Urothelium cell line (cell line): ENCODE data around the gene SYP.

Source experiments
- DNase-seq: peaks from one replicate; pipeline ENCODE4 v3.0.0; 2011; ENCODE audit warnings: low spot score, mixed read lengths
- FAIRE-seq: peaks from 2 replicates; lab custom pipeline; 2011; peaks lifted over from hg19 to GRCh38; lab: Jason Lieb, UNC

SYP gene

DNA sequence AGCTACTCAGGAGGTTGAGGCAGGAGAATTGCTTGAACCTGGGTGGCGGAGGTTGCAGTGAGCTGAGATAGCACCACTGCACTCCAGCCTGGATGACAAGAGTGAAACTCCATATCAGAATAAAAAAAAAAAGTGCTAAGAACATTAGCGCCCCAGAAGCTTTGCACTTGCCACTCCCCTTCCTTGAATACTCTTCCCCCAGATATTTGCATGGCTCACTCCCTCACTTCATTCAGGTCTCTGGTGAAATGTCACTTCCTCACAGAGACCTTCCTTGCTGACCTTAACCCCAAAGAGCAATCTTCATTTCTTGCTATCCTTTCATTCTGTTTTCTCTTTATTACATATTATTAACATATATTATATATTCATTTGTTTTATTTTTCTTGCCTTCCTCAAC is 21.9 kb upstream of the SYP start:
- FAIRE-seq = no peak
- no peak for DNase-seq

DNA sequence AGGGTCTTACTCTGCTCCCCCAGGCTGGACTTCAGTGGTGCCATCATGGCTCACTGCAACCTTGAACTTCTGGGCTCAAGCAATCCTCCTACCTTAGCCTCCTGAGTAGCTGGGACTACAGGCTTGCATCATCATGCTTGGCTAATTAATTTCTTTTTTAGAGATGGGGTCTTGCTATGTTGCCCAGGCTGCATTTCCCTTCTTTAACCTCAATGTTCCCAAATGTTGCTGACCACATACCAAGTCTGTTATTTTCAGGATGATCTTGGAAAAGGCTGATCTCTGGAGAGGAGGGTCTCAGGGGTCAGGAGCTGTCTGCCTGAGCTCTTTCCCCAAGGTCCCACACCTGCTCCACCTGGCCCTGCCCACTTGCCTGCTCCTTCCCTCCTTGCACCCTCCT is 20.1 kb upstream of the SYP start:
- FAIRE-seq = no peak
- no peak for DNase-seq

DNA sequence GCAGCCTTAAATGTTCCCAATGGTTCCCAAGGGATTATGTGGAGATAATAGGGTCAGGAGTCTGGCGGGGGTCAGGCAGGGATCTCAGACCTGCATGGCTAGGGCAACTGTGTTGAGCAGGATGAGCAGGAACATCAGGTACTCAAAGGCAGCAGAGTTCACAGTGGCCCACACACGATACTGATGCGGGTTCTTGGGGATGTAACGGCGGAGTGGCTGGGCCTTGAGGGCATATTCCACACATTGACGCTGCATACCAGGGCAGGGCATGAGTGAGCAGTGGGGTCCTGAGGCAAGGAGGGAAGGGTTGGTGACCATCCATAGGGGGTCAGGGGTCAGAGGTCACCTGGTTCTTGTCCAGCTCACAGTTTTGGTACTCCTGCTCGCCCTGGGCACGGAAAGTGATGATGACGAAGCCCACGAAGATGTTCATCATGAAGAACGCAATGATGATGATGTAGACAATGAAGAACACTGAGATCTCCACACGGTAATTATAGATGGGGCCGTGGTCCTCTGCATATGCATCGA is 15.1 kb upstream of the SYP start:
- FAIRE-seq = no peak

GRCh38 chrX:49214416-49214815 is 14.4 kb upstream of the SYP start:
- no peak for FAIRE-seq
- DNase-seq = no peak

More for the DNA sequence above, 15.1 kb upstream of the SYP start:
- DNase-seq = no peak

DNA sequence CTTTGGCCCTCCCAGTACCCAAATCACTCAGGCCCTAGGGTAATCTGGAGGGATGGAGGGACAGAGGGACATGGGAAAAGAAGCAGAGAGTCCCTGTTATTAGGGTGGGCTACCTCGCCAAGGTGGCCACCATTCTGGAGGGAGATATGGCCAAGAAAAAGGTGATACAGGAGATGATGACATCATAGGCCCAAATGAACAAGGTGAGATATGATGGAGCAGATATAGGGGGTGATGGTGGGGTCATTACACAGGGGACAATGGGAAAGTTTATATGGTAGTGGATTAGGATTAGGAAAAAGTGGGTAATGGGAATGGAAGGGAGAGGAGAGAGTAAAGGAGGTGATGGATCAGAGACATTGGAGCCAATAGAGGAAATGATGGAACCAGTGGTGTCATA is 12.9 kb upstream of the SYP start:
- FAIRE-seq = no peak
- DNase-seq = no peak

DNA sequence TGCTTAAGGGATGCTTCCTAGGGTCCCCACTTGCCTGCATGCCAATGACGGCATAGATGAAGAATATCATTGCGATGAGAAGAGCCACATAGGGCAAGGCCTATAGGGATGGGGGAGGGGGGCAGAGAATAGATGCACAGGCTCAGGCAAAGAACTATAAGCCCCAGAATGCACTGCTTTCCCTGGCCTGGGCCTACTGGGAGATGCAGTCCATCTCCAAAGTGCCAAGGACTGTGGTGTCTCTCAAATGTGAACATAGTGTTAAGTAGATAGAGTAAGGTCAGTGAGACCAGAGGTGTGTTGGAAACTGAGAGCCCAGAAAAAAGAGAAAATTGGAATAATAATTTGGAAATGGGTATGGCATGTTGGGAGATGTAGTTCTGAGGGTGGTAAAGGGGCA is 12.2 kb upstream of the SYP start:
- no peak for FAIRE-seq

DNA sequence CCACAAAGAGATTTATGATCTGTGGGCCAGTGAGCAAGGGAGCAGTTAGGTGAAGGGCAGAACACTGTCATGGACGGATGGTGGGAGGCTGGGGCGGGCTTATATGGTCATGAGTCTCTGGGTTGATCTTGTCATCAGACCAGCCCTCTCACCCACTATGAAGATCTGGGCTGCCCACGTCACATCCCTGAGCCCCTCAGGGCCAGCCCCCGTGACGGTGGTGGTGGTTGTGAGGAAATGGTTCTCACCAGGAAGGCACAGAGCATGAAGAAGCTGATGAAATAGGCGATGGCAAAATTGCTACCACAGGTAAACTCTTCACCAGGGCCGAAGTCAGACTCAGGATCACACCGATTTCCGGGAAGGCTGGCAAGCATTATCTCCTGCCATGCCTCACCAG is 11.1 kb upstream of the SYP start:
- DNase-seq = no peak
- no peak for FAIRE-seq

More for the DNA sequence above, 12.2 kb upstream of the SYP start:
- DNase-seq = no peak

- no peak for FAIRE-seq
Observed at GRCh38 chrX:49210406-49210805, 10.4 kb upstream of the SYP start.

GRCh38 chrX:49209434-49210251 is 9.7 kb upstream of the SYP start:
- DNase-seq (no peak), FAIRE-seq (no peak)

More at GRCh38 chrX:49210406-49210805, 10.4 kb upstream of the SYP start:
- DNase-seq = no peak

- DNase-seq (no peak), FAIRE-seq (no peak)
Observed at GRCh38 chrX:49208399-49208798, 8.4 kb upstream of the SYP start.

- no peak for DNase-seq
- no peak for FAIRE-seq
Observed at GRCh38 chrX:49206543-49206942, 6.5 kb upstream of the SYP start.

DNA sequence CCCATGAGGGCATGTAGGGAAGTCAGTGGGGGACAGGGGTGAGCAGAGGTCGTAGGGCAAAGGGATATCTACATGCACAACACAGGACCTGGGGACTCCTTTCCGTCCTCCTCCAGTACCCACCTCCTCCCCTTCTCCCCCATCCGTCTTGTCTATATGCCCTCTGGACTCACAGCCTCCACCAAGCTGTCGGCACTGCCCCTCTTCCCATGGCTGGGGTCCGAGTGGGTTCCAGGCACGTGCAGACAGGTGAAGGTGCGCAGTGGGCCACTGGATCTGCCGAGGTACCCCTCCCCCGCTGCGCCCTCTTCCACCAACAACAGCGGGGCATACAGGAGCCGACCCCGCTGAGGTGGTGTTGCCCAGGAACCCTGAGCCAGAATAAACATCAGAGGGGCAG is 5.5 kb upstream of the SYP start:
- no peak for FAIRE-seq

DNA sequence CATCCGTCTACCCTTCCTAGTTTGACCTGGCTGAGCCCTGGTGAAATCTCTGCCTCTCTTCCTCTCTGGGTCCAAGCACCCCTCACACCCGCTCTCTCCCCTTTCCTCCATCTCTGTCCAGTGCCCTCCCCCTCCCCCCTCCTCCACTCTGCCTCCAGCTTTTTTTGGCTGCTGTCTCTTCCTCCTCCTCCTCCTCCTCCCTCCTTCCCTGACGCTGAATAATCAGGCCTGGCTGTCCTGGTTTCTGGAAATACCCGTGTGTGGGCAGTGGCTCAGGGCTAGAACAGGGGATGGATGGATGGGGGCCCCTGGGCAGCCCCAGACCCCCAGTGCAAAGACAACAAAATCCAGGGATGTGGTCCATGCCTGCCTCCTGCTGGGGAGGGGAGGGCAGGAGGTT is 4.7 kb upstream of the SYP start:
- DNase-seq = no peak
- no peak for FAIRE-seq

More for the DNA sequence above, 5.5 kb upstream of the SYP start:
- no peak for DNase-seq

GRCh38 chrX:49204017-49204416 is 4.0 kb upstream of the SYP start:
- FAIRE-seq = no peak
- DNase-seq = no peak

DNA sequence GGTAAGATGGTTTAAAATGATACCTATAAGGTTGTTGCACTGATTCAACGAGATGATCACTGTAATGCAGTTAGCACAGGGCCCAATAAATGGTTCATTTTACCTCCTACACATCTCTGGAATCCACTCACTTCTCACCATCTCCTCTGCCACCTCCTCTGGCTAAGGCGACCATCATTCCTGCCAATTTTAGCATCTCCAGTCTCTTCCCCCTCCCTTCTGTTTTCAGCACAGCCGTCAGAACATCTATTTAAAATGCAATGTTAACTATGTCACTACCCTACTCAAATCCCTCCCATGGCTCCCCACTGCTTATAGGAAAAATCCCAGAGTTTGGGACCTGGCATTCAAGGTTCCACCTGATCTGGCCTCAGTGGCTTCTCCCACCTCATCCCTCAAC is 3.5 kb upstream of the SYP start:
- FAIRE-seq (no peak), DNase-seq (no peak)

DNA sequence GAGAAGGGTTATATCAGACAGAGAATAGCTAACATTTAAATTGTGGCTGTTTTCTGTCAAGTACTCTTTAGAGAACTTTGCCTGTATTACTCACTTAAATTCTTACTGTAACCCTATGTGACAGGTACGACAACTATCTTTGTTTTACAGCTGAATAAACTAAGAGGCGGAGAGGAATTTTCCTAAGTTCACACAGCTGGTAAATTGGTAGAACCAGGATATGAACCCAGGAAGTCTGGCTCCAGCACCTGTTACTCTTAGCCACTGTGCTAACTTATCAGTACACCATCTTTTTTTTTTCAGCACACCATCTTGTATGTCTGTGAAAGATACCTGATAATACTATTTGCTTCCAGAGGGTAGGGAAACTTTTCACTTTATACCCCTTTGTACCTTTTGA is 2.0 kb upstream of the SYP start:
- FAIRE-seq (no peak), DNase-seq (no peak)

GRCh38 chrX:49199315-49199595 is 738 bp downstream of the SYP start:
- DNase-seq (no peak), FAIRE-seq (no peak)

GRCh38 chrX:49198540-49199314 is 1.3 kb downstream of the SYP start:
- FAIRE-seq = no peak
- DNase-seq = no peak

DNA sequence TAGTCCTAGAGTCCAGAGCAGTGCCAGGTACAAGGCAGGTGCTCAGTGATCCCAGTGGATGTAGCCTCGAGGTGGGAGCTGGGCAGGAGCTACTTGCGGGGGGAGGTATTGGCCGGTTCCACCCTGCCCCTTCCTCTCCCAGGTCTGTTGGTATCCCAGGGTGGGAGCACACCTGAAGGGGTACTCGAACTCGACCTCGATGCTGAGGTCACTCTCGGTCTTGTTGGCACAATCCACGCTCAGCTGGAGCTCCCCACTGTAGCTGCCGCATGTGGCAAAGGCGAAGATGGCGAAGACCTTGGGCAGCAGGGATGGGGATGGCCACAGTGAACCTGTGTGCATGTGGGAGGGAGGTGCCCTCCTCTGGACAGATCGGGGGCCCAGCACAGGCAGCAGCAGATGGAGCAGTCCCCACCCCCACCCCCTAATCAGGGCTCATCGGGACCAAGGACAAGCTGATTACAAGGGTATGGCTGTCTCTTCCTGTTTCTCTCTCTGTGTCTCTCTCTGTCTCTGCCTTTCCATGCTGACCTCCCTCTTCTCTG is 2.4 kb downstream of the SYP start:
- FAIRE-seq = no peak
- DNase-seq = no peak

DNA sequence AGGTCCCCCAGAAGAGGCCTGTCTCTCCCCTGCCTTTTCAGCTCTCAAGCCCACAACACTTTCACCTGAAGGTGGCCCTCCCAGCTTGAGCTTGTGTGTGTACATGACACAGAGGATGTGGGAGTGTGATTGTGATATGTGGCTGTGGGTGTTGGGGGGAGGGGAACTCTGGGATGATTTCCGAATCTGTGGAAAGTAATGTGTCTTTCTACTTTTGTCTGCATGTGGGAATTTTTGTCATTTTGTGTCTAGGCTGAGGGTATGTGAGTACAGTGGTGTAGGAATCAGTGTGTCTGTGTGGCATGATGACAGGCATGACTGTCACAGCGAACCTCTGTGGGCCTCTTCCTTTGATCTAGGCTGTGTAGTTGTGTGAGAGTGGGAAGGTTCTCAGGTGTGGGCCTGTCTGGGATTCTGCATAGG is 6.4 kb downstream of the SYP start:
- FAIRE-seq = no peak
- no peak for DNase-seq

GRCh38 chrX:49192722-49193328 is 7.2 kb downstream of the SYP start:
- FAIRE-seq = no peak
- no peak for DNase-seq
